ENCODE results near the gene OPCML. TPM values are rescaled to one million over a fixed set of nuclear protein-coding genes. Genes with fewer than 3 reads are reported as not detected.

OPCML gene
- total RNA-seq, 2 donors from 2014 or later: 0.34 TPM; not detected in 1

- no peak for DNase-seq (ENCODE audit: low spot score)
- intact Hi-C loops (cut with DNase I): no loop called here
- Histone ChIP-seq H3K4me1 (replicated peaks) (no peaks in the 10 kb centered on the region), H3K27ac (no peak overlapping the region), H3K27me3 (replicated peaks; ENCODE audit: insufficient read depth) (no peaks in the 10 kb centered on the region), H3K36me3 (no peaks in the 10 kb centered on the region), H3K9me3 (no peaks in the 10 kb centered on the region), H3K4me3 (no peak overlapping the region)
- 80% methylated on average over 9 of the region's 9 CpGs for WGBS
- TF ChIP-seq POLR2A (IDR thresholded peaks at IDR 0.05) (no peak), POLR2AphosphoS5 (IDR thresholded peaks at IDR 0.05) (no peak)
- TF ChIP-seq, protein P1, sequence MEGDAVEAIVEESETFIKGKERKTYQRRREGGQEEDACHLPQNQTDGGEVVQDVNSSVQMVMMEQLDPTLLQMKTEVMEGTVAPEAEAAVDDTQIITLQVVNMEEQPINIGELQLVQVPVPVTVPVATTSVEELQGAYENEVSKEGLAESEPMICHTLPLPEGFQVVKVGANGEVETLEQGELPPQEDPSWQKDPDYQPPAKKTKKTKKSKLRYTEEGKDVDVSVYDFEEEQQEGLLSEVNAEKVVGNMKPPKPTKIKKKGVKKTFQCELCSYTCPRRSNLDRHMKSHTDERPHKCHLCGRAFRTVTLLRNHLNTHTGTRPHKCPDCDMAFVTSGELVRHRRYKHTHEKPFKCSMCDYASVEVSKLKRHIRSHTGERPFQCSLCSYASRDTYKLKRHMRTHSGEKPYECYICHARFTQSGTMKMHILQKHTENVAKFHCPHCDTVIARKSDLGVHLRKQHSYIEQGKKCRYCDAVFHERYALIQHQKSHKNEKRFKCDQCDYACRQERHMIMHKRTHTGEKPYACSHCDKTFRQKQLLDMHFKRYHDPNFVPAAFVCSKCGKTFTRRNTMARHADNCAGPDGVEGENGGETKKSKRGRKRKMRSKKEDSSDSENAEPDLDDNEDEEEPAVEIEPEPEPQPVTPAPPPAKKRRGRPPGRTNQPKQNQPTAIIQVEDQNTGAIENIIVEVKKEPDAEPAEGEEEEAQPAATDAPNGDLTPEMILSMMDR (IDR thresholded peaks at IDR 0.05): no peak
Measured at GRCh38 chr11:132793831-132794230, 738.5 kb downstream of the OPCML start.

DNA sequence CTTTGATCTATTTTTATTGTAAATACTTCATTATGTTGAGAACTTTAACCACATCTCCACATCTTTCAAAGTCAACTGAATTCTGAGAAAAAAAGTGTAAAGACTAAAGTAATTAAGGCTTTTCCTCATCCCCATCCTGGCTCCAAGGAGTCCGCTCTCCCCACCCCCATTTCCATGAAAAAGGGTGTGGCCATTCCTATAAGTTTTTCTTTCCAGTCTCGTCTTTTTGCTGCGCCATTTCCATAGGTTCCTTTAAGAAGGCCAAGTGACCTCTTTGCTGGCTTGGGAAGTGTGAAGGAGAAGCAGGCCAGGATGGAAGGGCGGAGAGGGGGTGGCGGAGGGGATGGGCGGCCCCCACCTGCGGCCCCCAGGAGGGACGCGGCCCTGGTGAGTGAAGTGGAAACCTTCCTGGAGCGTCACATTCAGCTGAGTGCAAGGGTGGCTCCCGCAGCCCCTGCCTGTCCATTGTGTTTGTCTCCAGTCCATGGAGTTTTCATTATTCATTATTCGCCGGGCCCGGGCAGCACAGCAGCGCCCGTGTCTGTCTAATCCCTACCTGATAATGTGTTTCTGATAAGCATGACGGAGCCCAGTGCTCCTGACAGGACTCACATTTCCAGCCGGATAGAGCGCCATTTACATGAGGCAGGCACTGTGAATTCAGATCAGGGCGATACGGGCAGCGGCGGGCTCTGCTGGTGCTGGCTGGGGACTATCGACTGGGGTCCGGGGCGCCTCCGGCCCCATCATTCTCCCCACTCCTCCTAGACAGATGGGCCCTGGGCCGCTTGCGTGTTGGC lies 739.8 kb downstream of the OPCML start:
- no peaks in the 10 kb centered on the region for H3K27me3 ChIP-seq (replicated peaks; ENCODE audit: insufficient read depth)
- TF ChIP-seq, protein P1 (IDR thresholded peaks at IDR 0.05): no peak
- TF ChIP-seq POLR2A (IDR thresholded peaks at IDR 0.05) (no peak), POLR2AphosphoS5 (IDR thresholded peaks at IDR 0.05) (no peak)
- WGBS: 73% methylated on average over 27 of the region's 29 CpGs
- H3K4me1 ChIP-seq (replicated peaks): no peaks in the 10 kb centered on the region
- H3K27ac ChIP-seq: no peak overlapping the region
- DNase-seq (ENCODE audit: low spot score): no peak
- intact Hi-C loops (cut with DNase I): no loop called here
- H3K4me3 ChIP-seq: no peak overlapping the region
- no peaks in the 10 kb centered on the region for H3K36me3 ChIP-seq
- no peaks in the 10 kb centered on the region for H3K9me3 ChIP-seq

- no peak for DNase-seq (ENCODE audit: low spot score)
- H3K4me1 ChIP-seq (replicated peaks): no peaks in the 10 kb centered on the region
- H3K9me3 ChIP-seq: no peaks in the 10 kb centered on the region
- no peaks in the 10 kb centered on the region for H3K27me3 ChIP-seq (replicated peaks; ENCODE audit: insufficient read depth)
- H3K4me3 ChIP-seq: no peak overlapping the region
- 90% methylated on average over 7 of the region's 7 CpGs for WGBS
- intact Hi-C loops (cut with DNase I): no loop called here
- H3K36me3 ChIP-seq: no peaks in the 10 kb centered on the region
- H3K27ac ChIP-seq: no peak overlapping the region
- TF ChIP-seq, protein P1 (IDR thresholded peaks at IDR 0.05): no peak
- TF ChIP-seq POLR2A (IDR thresholded peaks at IDR 0.05) (no peak), POLR2AphosphoS5 (IDR thresholded peaks at IDR 0.05) (no peak)
Measured at GRCh38 chr11:132790971-132791370, 741.3 kb downstream of the OPCML start.

- Histone ChIP-seq H3K36me3 (no peaks in the 10 kb centered on the region), H3K27ac (no peak overlapping the region), H3K27me3 (replicated peaks; ENCODE audit: insufficient read depth) (no peaks in the 10 kb centered on the region), H3K4me1 (replicated peaks) (no peaks in the 10 kb centered on the region), H3K9me3 (no peaks in the 10 kb centered on the region), H3K4me3 (no peak overlapping the region)
- DNase-seq (ENCODE audit: low spot score): no peak
- TF ChIP-seq, protein P1 (IDR thresholded peaks at IDR 0.05): no peak
- TF ChIP-seq POLR2AphosphoS5 (IDR thresholded peaks at IDR 0.05) (no peak), POLR2A (IDR thresholded peaks at IDR 0.05) (no peak)
- 94% methylated on average over 5 of the region's 5 CpGs for WGBS
- intact Hi-C loops (cut with DNase I): no loop called here
Measured at GRCh38 chr11:132790466-132790865, 741.8 kb downstream of the OPCML start.

GRCh38 chr11:132788816-132789325 lies 743.4 kb downstream of the OPCML start:
- intact Hi-C loops (cut with DNase I): no loop called here
- Histone ChIP-seq H3K4me3 (no peak overlapping the region), H3K4me1 (replicated peaks) (no peaks in the 10 kb centered on the region), H3K36me3 (no peaks in the 10 kb centered on the region), H3K9me3 (no peaks in the 10 kb centered on the region), H3K27me3 (replicated peaks; ENCODE audit: insufficient read depth) (no peaks in the 10 kb centered on the region), H3K27ac (no peak overlapping the region)
- TF ChIP-seq POLR2AphosphoS5 (IDR thresholded peaks at IDR 0.05): no peak
- TF ChIP-seq, protein P1 (IDR thresholded peaks at IDR 0.05): no peak
- TF ChIP-seq POLR2A (IDR thresholded peaks at IDR 0.05): no peak
- no peak for DNase-seq (ENCODE audit: low spot score)
- 79% methylated on average over 6 of the region's 6 CpGs for WGBS

Data from prostate gland (tissue), 2 donors.